Neural cell (in vitro differentiated cells): ENCODE measurements around the gene FREM2.

Experiments
- EP300 ChIP-seq: fragments of 450-650 bp; conservative IDR thresholded peaks from 2 replicates; pipeline ENCODE4 v1.6.1; 2014; ENCODE audit warnings: antibody characterized with exemption, mild to moderate bottlenecking, moderate library complexity; ENCODE audit not compliant: poor library complexity, severe bottlenecking
- EZH2 ChIP-seq: fragments of 200-600, 300-800 bp; shearing (Covaris generic), sonication (generic); IDR thresholded peaks from 2 replicates; pipeline ENCODE4 v1.6.1; 2014; ENCODE audit warnings: antibody characterized with exemption, low read length, borderline replicate concordance, mild to moderate bottlenecking; ENCODE audit not compliant: insufficient read depth, poor library complexity, severe bottlenecking
- POLR2AphosphoS5 ChIP-seq: IDR thresholded peaks from 2 replicates; pipeline ENCODE4 v1.6.1; 2012
- TF ChIP-seq, protein P1 (sequence below): fragments of 450-650 bp; IDR thresholded peaks from 2 replicates; pipeline ENCODE4 v1.5.1; 2014; ENCODE audit warnings: antibody characterized with exemption, mild to moderate bottlenecking, moderate library complexity; ENCODE audit not compliant: poor library complexity, severe bottlenecking
- TF ChIP-seq, protein P2 (sequence below): IDR thresholded peaks from 2 replicates; pipeline ENCODE4 v1.6.1; 2012; ENCODE audit warnings: borderline replicate concordance

DNA sequence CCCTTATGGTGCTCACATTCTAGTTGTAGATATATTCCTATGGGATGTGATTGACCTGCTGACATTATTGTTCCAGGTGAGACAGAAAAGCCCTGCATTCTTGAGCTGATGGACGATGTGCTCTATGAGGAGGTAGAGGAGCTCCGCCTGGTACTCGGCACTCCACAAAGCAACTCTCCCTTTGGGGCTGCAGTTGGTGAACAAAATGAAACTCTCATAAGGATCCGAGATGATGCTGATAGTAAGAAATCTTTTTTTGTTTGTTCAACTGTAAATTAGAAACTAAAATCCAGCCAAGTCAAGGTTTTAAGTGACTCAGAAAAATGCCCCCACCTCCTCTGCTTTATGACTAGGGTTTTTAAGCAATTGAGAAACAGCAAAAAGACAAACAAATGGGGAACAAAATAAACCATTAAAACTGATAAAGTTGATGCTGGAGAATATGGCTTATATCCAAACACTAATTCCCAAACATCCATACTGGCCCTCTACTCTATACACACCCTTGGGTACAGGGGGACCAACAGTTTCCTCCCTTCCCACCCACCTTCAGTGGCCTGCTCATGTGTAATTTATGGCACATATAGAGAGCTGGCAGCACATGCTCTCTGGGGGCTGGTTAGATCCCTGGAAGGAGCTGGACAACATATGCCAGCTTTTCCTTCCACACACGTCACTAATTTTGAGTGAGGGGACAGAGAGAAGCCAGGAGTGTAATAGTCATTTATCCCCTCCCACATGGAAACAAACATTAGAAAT is 164.2 kb downstream of the FREM2 start:
- TF ChIP-seq, protein P1, sequence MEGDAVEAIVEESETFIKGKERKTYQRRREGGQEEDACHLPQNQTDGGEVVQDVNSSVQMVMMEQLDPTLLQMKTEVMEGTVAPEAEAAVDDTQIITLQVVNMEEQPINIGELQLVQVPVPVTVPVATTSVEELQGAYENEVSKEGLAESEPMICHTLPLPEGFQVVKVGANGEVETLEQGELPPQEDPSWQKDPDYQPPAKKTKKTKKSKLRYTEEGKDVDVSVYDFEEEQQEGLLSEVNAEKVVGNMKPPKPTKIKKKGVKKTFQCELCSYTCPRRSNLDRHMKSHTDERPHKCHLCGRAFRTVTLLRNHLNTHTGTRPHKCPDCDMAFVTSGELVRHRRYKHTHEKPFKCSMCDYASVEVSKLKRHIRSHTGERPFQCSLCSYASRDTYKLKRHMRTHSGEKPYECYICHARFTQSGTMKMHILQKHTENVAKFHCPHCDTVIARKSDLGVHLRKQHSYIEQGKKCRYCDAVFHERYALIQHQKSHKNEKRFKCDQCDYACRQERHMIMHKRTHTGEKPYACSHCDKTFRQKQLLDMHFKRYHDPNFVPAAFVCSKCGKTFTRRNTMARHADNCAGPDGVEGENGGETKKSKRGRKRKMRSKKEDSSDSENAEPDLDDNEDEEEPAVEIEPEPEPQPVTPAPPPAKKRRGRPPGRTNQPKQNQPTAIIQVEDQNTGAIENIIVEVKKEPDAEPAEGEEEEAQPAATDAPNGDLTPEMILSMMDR, result no peak
- no peak for TF ChIP-seq EZH2
- TF ChIP-seq POLR2AphosphoS5, result no peak
- TF ChIP-seq, protein P2, sequence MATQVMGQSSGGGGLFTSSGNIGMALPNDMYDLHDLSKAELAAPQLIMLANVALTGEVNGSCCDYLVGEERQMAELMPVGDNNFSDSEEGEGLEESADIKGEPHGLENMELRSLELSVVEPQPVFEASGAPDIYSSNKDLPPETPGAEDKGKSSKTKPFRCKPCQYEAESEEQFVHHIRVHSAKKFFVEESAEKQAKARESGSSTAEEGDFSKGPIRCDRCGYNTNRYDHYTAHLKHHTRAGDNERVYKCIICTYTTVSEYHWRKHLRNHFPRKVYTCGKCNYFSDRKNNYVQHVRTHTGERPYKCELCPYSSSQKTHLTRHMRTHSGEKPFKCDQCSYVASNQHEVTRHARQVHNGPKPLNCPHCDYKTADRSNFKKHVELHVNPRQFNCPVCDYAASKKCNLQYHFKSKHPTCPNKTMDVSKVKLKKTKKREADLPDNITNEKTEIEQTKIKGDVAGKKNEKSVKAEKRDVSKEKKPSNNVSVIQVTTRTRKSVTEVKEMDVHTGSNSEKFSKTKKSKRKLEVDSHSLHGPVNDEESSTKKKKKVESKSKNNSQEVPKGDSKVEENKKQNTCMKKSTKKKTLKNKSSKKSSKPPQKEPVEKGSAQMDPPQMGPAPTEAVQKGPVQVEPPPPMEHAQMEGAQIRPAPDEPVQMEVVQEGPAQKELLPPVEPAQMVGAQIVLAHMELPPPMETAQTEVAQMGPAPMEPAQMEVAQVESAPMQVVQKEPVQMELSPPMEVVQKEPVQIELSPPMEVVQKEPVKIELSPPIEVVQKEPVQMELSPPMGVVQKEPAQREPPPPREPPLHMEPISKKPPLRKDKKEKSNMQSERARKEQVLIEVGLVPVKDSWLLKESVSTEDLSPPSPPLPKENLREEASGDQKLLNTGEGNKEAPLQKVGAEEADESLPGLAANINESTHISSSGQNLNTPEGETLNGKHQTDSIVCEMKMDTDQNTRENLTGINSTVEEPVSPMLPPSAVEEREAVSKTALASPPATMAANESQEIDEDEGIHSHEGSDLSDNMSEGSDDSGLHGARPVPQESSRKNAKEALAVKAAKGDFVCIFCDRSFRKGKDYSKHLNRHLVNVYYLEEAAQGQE, result no peak
- no peak for TF ChIP-seq EP300
